HEK293T (cell line): ENCODE data around the gene COL27A1.

Experiments
- CTCF ChIA-PET: fragments of 350-600 bp; formaldehyde crosslinking; extraction: SDS; loops from one replicate; lab custom pipeline; 2021; ENCODE audit warnings: antibody characterized with exemption, inconsistent platforms; lab: Yijun Ruan, JAX
- POLR2A ChIA-PET: fragments of 350-600 bp; formaldehyde crosslinking; extraction: SDS; loops from one replicate; lab custom pipeline; 2020; ENCODE audit warnings: antibody characterized with exemption, inconsistent platforms; lab: Yijun Ruan, JAX
- DNase-seq: peaks from one replicate; pipeline ENCODE4 v3.0.0; 2012; ENCODE audit warnings: mixed read lengths; ENCODE audit errors: extremely low spot score
- ARNT ChIP-seq: fragments of 450-650 bp; IDR thresholded peaks from 2 replicates; pipeline ENCODE4 v1.6.1; 2017; ENCODE audit warnings: mild to moderate bottlenecking
- BHLHE40 ChIP-seq: fragments of 450-650 bp; IDR thresholded peaks from 2 replicates; pipeline ENCODE4 v1.6.1; 2016; ENCODE audit warnings: mild to moderate bottlenecking, moderate library complexity, borderline replicate concordance
- CTBP1 ChIP-seq: fragments of 450-650 bp; IDR thresholded peaks from 2 replicates; pipeline ENCODE4 v1.6.1; 2016; ENCODE audit warnings: borderline replicate concordance
- ELF4 ChIP-seq: fragments of 450-650 bp; IDR thresholded peaks from 2 replicates; pipeline ENCODE4 v1.6.1; 2017; ENCODE audit warnings: antibody characterized with exemption
- FOXA1 ChIP-seq: fragments of 450-650 bp; IDR thresholded peaks from 2 replicates; pipeline ENCODE4 v1.6.1; 2016; ENCODE audit warnings: mild to moderate bottlenecking
- FOXK2 ChIP-seq: fragments of 450-650 bp; IDR thresholded peaks from 2 replicates; pipeline ENCODE4 v1.6.1; 2016; ENCODE audit warnings: mild to moderate bottlenecking
- FOXM1 ChIP-seq: fragments of 450-650 bp; IDR thresholded peaks from 2 replicates; pipeline ENCODE4 v1.6.1; 2017; ENCODE audit warnings: mild to moderate bottlenecking, borderline replicate concordance
- HDGF ChIP-seq: fragments of 450-650 bp; IDR thresholded peaks from 2 replicates; pipeline ENCODE4 v1.6.1; 2017; ENCODE audit warnings: antibody characterized with exemption, borderline replicate concordance
- L3MBTL2 ChIP-seq: fragments of 450-650 bp; conservative IDR thresholded peaks from 2 replicates; pipeline ENCODE4 v1.6.1; 2016; ENCODE audit warnings: mild to moderate bottlenecking
- LEF1 ChIP-seq: fragments of 450-650 bp; IDR thresholded peaks from 2 replicates; pipeline ENCODE4 v1.6.1; 2017; ENCODE audit warnings: mild to moderate bottlenecking, borderline replicate concordance
- NFRKB ChIP-seq: fragments of 450-650 bp; IDR thresholded peaks from 2 replicates; pipeline ENCODE4 v1.6.1; 2016; ENCODE audit warnings: mild to moderate bottlenecking, moderate library complexity
- SP1 ChIP-seq: fragments of 450-650 bp; IDR thresholded peaks from 2 replicates; pipeline ENCODE4 v1.6.1; 2017
- SUZ12 ChIP-seq: fragments of 450-650 bp; IDR thresholded peaks from 2 replicates; pipeline ENCODE4 v1.6.1; 2016; ENCODE audit warnings: mild to moderate bottlenecking
- TARDBP ChIP-seq: fragments of 450-650 bp; IDR thresholded peaks from 2 replicates; pipeline ENCODE4 v1.6.1; 2016
- ZNF384 ChIP-seq: fragments of 450-650 bp; IDR thresholded peaks from 2 replicates; pipeline ENCODE4 v1.6.1; 2016
- TF ChIP-seq, protein P1 (sequence below): fragments of 450-650 bp; IDR thresholded peaks from 2 replicates; pipeline ENCODE4 v1.6.1; 2016

Gene COL27A1

GRCh38 chr9:114155995-114156656 is 789 bp downstream of the COL27A1 start:
- CTCF ChIA-PET, result interaction anchor here (1.4 to 1.5 kb wide), 2 partner anchors 16 to 48 kb away, joined by 5 to 6 read pairs; no protein-coding TSS in a partner anchor

GRCh38 chr9:114156657-114157421 is 1.5 kb downstream of the COL27A1 start:
- POLR2A ChIA-PET, result no interaction called here
- CTCF ChIA-PET, result interaction anchor here (0.6 kb wide), 1 partner anchor 49 kb away, joined by 3 read pairs; no protein-coding TSS in a partner anchor
- no peak for TF ChIP-seq L3MBTL2
- TF ChIP-seq, protein P1, sequence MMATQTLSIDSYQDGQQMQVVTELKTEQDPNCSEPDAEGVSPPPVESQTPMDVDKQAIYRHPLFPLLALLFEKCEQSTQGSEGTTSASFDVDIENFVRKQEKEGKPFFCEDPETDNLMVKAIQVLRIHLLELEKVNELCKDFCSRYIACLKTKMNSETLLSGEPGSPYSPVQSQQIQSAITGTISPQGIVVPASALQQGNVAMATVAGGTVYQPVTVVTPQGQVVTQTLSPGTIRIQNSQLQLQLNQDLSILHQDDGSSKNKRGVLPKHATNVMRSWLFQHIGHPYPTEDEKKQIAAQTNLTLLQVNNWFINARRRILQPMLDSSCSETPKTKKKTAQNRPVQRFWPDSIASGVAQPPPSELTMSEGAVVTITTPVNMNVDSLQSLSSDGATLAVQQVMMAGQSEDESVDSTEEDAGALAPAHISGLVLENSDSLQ, result no peak
- no peak for TF ChIP-seq SUZ12
- TF ChIP-seq ELF4, result no peak
- TF ChIP-seq FOXK2, result no peak
- no peak for TF ChIP-seq CTBP1
- TF ChIP-seq HDGF, result no peak
- TF ChIP-seq BHLHE40, result no peak
- TF ChIP-seq ARNT, result no peak
- TF ChIP-seq ZNF384, result no peak
- no peak for TF ChIP-seq FOXA1
- no peak for TF ChIP-seq SP1
- TF ChIP-seq NFRKB, result no peak
- no peak for TF ChIP-seq LEF1
- TF ChIP-seq TARDBP, result no peak
- no peak for TF ChIP-seq FOXM1
- peak; percentile 33 for DNase-seq

More at GRCh38 chr9:114155995-114156656, 789 bp downstream of the COL27A1 start:
- TF ChIP-seq SUZ12, result no peak
- TF ChIP-seq FOXK2, result no peak
- TF ChIP-seq SP1, result no peak
- TF ChIP-seq FOXA1, result no peak
- no peak for TF ChIP-seq ZNF384
- TF ChIP-seq ARNT, result no peak
- no peak for TF ChIP-seq TARDBP
- TF ChIP-seq CTBP1, result no peak
- TF ChIP-seq NFRKB, result no peak
- TF ChIP-seq ELF4, result no peak
- TF ChIP-seq FOXM1, result no peak
- TF ChIP-seq HDGF, result no peak
- TF ChIP-seq, protein P1, result no peak
- TF ChIP-seq BHLHE40, result no peak
- no peak for TF ChIP-seq LEF1
- TF ChIP-seq L3MBTL2, result no peak
- POLR2A ChIA-PET, result no interaction called here
- DNase-seq, result peak; percentile 31

GRCh38 chr9:114157516-114158176 is 2.3 kb downstream of the COL27A1 start:
- ChIA-PET POLR2A (no interaction called here), CTCF (interaction anchor here (0.6 kb wide), 1 partner anchor 14 kb away, joined by 5 read pairs; no protein-coding TSS in a partner anchor)
- TF ChIP-seq, protein P1, result no peak
- no peak for TF ChIP-seq SP1
- TF ChIP-seq ZNF384, result no peak
- no peak for TF ChIP-seq NFRKB
- TF ChIP-seq FOXM1, result no peak
- TF ChIP-seq ELF4, result no peak
- no peak for TF ChIP-seq ARNT
- no peak for TF ChIP-seq CTBP1
- no peak for TF ChIP-seq BHLHE40
- TF ChIP-seq FOXA1, result no peak
- no peak for TF ChIP-seq SUZ12
- TF ChIP-seq FOXK2, result no peak
- TF ChIP-seq TARDBP, result no peak
- no peak for TF ChIP-seq HDGF
- TF ChIP-seq LEF1, result no peak
- no peak for TF ChIP-seq L3MBTL2
- no peak for DNase-seq

DNA sequence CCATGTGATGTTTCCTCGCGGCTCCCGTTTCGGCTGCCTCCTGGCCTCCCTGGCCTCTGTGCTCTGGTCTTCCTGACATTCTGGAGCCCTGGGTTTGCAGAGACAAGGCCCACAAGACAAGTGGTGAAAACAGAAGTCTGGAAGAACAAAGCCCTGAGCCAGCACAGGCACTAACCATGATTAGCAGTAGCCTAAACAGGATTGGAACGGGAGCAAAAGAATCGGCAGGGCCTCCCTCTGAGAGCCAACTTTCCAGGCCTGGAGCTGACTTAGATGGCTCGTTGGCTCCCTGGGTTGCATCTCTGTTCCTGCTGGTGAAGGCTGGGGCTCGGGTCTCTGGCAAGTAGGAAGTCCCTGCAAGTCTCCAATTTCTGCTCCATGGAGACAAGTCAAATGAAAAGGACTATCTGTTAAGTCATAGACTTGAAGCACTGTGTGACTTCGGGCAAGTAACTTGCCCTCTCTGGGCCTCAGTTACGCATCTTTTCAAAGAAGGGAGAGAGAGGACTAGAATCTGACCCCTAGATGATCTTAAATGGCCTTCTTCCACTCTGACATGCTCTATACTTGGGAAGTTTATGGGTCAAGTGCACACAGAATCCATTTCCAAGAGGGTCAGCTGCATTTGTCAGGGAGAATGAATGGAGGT is 3.3 kb downstream of the COL27A1 start:
- ChIA-PET CTCF (no interaction called here), POLR2A (no interaction called here)
- TF ChIP-seq SP1 (no peak), FOXA1 (no peak), CTBP1 (no peak), LEF1 (no peak)
- no peak for DNase-seq

GRCh38 chr9:114159691-114160090 is 4.4 kb downstream of the COL27A1 start:
- ChIA-PET CTCF (no interaction called here), POLR2A (no interaction called here)
- no peak for DNase-seq
- no peak for TF ChIP-seq FOXA1
- TF ChIP-seq SUZ12, result no peak
- TF ChIP-seq, protein P1, result no peak
- TF ChIP-seq HDGF, result no peak
- TF ChIP-seq ZNF384, result no peak
- TF ChIP-seq CTBP1, result no peak
- TF ChIP-seq FOXM1, result no peak
- TF ChIP-seq TARDBP, result no peak
- TF ChIP-seq LEF1, result no peak
- no peak for TF ChIP-seq BHLHE40
- no peak for TF ChIP-seq SP1
- no peak for TF ChIP-seq NFRKB
- TF ChIP-seq FOXK2, result no peak
- no peak for TF ChIP-seq ELF4
- TF ChIP-seq L3MBTL2, result no peak
